ENCODE results near the gene NPEPPS.

NPEPPS gene

GRCh38 chr17:47615766-47616424, 85.0 kb downstream of the NPEPPS start:
- no peaks in the 10 kb centered on the region for H3K9me3 ChIP-seq (ENCODE audit: control insufficient read depth, insufficient read depth, low read depth, low read length)
- peaks cover 78% of the 10 kb centered on the region in 2 experiments for H3K36me3 ChIP-seq (ENCODE audit: control insufficient read depth in 2 of 2, insufficient read depth in 1 of 2, low read length in 2 of 2)
- ChIA-PET POLR2A (interaction anchor here (0.6 to 1.7 kb wide), 2 partner anchors 33 to 120 kb away, joined by 4 to 5 read pairs; partner anchors contain the start of gene KPNB1), CTCF (interaction anchor here (0.5 to 3.0 kb wide), 39 partner anchors 9 to 673 kb away, joined by 3 to 41 read pairs (median 4); partner anchors contain the start of genes EFCAB13 and KPNB1)
- no peak overlapping the region for H3K27ac ChIP-seq (ENCODE audit: extremely low read depth, low read depth, low read length)
- peaks cover 11% of the 10 kb centered on the region for H3K4me1 ChIP-seq (ENCODE audit: control insufficient read depth, insufficient read depth, low read length)
- no peak overlapping the region for H3K4me3 ChIP-seq (ENCODE audit: low read depth, low read length)
- TF ChIP-seq ZNF654 (tag by site-specific recombination; IDR thresholded peaks at IDR 0.05; ENCODE audit: low read depth): peak; percentile 78
- TF ChIP-seq, protein P1, sequence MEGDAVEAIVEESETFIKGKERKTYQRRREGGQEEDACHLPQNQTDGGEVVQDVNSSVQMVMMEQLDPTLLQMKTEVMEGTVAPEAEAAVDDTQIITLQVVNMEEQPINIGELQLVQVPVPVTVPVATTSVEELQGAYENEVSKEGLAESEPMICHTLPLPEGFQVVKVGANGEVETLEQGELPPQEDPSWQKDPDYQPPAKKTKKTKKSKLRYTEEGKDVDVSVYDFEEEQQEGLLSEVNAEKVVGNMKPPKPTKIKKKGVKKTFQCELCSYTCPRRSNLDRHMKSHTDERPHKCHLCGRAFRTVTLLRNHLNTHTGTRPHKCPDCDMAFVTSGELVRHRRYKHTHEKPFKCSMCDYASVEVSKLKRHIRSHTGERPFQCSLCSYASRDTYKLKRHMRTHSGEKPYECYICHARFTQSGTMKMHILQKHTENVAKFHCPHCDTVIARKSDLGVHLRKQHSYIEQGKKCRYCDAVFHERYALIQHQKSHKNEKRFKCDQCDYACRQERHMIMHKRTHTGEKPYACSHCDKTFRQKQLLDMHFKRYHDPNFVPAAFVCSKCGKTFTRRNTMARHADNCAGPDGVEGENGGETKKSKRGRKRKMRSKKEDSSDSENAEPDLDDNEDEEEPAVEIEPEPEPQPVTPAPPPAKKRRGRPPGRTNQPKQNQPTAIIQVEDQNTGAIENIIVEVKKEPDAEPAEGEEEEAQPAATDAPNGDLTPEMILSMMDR (tag by site-specific recombination; IDR thresholded peaks at IDR 0.05): peak; percentile 41; the same call in 1 of the 2 replicates
- TF ChIP-seq ZNF660 (tag by site-specific recombination; IDR thresholded peaks at IDR 0.05): peak; percentile 43; the same call in 1 of the 2 replicates
- TF ChIP-seq, protein P2, sequence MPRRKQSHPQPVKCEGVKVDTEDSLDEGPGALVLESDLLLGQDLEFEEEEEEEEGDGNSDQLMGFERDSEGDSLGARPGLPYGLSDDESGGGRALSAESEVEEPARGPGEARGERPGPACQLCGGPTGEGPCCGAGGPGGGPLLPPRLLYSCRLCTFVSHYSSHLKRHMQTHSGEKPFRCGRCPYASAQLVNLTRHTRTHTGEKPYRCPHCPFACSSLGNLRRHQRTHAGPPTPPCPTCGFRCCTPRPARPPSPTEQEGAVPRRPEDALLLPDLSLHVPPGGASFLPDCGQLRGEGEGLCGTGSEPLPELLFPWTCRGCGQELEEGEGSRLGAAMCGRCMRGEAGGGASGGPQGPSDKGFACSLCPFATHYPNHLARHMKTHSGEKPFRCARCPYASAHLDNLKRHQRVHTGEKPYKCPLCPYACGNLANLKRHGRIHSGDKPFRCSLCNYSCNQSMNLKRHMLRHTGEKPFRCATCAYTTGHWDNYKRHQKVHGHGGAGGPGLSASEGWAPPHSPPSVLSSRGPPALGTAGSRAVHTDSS (tag by site-specific recombination; IDR thresholded peaks at IDR 0.05): 0 out of 2 replicates have a peak, but pooled peaks have one; percentile 31
- TF ChIP-seq ZBTB11 (tag by site-specific recombination; conservative IDR thresholded peaks at IDR 0.05; ENCODE audit: low read depth): no peak

GRCh38 chr17:47618410-47618809, 87.5 kb downstream of the NPEPPS start:
- H3K4me3 ChIP-seq (ENCODE audit: low read depth, low read length): no peak overlapping the region
- H3K9me3 ChIP-seq (ENCODE audit: control insufficient read depth, insufficient read depth, low read depth, low read length): no peaks in the 10 kb centered on the region
- TF ChIP-seq, protein P2 (tag by site-specific recombination; IDR thresholded peaks at IDR 0.05): no peak
- TF ChIP-seq ZNF529 (tag by site-specific recombination; IDR thresholded peaks at IDR 0.05; ENCODE audit: insufficient replicate concordance): no peak
- no peak for TF ChIP-seq MEIS1 (CRISPR knock-in tag; IDR thresholded peaks at IDR 0.05; ENCODE audit: borderline replicate concordance)
- TF ChIP-seq ZBTB1 (tag by site-specific recombination; IDR thresholded peaks at IDR 0.05): no peak
- TF ChIP-seq ZNF501 (tag by site-specific recombination; IDR thresholded peaks at IDR 0.05): no peak
- TF ChIP-seq ZSCAN23 (tag by site-specific recombination; IDR thresholded peaks at IDR 0.05): no peak
- TF ChIP-seq ZBTB11 (tag by site-specific recombination; conservative IDR thresholded peaks at IDR 0.05; ENCODE audit: low read depth): no peak
- TF ChIP-seq ZNF416 (tag by site-specific recombination; IDR thresholded peaks at IDR 0.05): no peak
- no peak for TF ChIP-seq ZNF843 (tag by site-specific recombination; IDR thresholded peaks at IDR 0.05)
- no peak for TF ChIP-seq ZNF792 (tag by site-specific recombination; IDR thresholded peaks at IDR 0.05)
- peaks cover 13% of the 10 kb centered on the region for H3K4me1 ChIP-seq (ENCODE audit: control insufficient read depth, insufficient read depth, low read length)
- peaks cover 72 to 85% of the 10 kb centered on the region in 2 experiments for H3K36me3 ChIP-seq (ENCODE audit: control insufficient read depth in 2 of 2, insufficient read depth in 1 of 2, low read length in 2 of 2)
- no peak overlapping the region for H3K27ac ChIP-seq (ENCODE audit: extremely low read depth, low read depth, low read length)
- CTCF ChIA-PET: interaction anchor here (0.6 to 1.8 kb wide), 18 partner anchors 9 to 676 kb away, joined by 3 to 6 read pairs (median 4); no protein-coding TSS in a partner anchor
- POLR2A ChIA-PET: interaction anchor here (3.1 kb wide), 1 partner anchor 31 kb away, joined by 20 read pairs; the partner anchor contains the start of gene KPNB1

All from HEK293 (cell line).